CD4-positive, CD25-positive, alpha-beta regulatory T cell (primary cell): ENCODE data around the gene VAV1. TPM values are rescaled to one million over a fixed set of nuclear protein-coding genes. Genes with fewer than 3 reads are reported as not detected.
A peak's percentile ranks its signal among the peaks of the same experiment; 100 is the strongest.

Experiments used
- ATAC-seq, 2 donors: fragments of 150-1000 bp; cut with Tn5 transposase; one replicate each; pipeline ENCODE4 v1.10.0; 2021; ENCODE audit warnings: low read depth in 2 of 2, moderate number of reproducible peaks in 2 of 2, moderate library complexity in 1 of 2
- DNase-seq, 3 donors: peaks; one replicate each; pipeline versions ENCODE4 v3.0.0 to v3.0.0-alpha.2; 2012 to 2022; ENCODE audit warnings: mixed read lengths in 1 of 3
- H3K27ac ChIP-seq: one replicate; pipeline ENCODE4 v1.7.0; 2013; ENCODE audit warnings: mild to moderate bottlenecking, low read length; ENCODE audit not compliant: insufficient read depth, poor library complexity, severe bottlenecking
- H3K27me3 ChIP-seq: one replicate; pipeline ENCODE4 v1.7.0; 2013; ENCODE audit warnings: low read length; ENCODE audit not compliant: control insufficient read depth, insufficient read depth
- H3K36me3 ChIP-seq: one replicate; pipeline ENCODE4 v1.7.0; 2013; ENCODE audit warnings: mild to moderate bottlenecking, low read length, moderate library complexity; ENCODE audit not compliant: control insufficient read depth, insufficient read depth
- H3K4me1 ChIP-seq: 2 replicates; pipeline ENCODE4 v1.7.0; 2013; ENCODE audit warnings: mild to moderate bottlenecking, low read length; ENCODE audit not compliant: insufficient read depth, control insufficient read depth, poor library complexity, severe bottlenecking
- H3K4me3 ChIP-seq: one replicate; pipeline ENCODE4 v1.7.0; 2013; ENCODE audit warnings: low read depth, mild to moderate bottlenecking, low read length, moderate library complexity
- H3K9me3 ChIP-seq, 2 experiments: 1 replicate in 1 of 2; 2 replicates in 1 of 2; pipeline ENCODE4 v1.7.0; 2013; ENCODE audit warnings: low read length in 2 of 2, mild to moderate bottlenecking in 1 of 2, moderate library complexity in 1 of 2; ENCODE audit not compliant: control insufficient read depth in 2 of 2
- H3K27ac Mint-ChIP-seq, 3 donors: one replicate each; pipeline ENCODE4 v1.8.0; 2020 to 2022; ENCODE audit warnings: mild to moderate bottlenecking in 3 of 3, mixed read lengths in 3 of 3, moderate library complexity in 2 of 3
- H3K27me3 Mint-ChIP-seq: one replicate; pipeline ENCODE4 v1.8.0; 2022; ENCODE audit warnings: mild to moderate bottlenecking, mixed read lengths
- H3K36me3 Mint-ChIP-seq: one replicate; pipeline ENCODE4 v1.8.0; 2020; ENCODE audit warnings: mixed read lengths
- H3K4me1 Mint-ChIP-seq, 4 donors: one replicate each; pipeline ENCODE4 v1.8.0; 2020 to 2022; ENCODE audit warnings: mixed read lengths in 4 of 4, mild to moderate bottlenecking in 1 of 4
- H3K4me3 Mint-ChIP-seq, 4 donors: one replicate each; pipeline ENCODE4 v1.8.0; 2020 to 2022; ENCODE audit warnings: mild to moderate bottlenecking in 4 of 4, mixed read lengths in 4 of 4, moderate library complexity in 3 of 4
- H3K9me3 Mint-ChIP-seq, 7 donors: one replicate each; pipeline ENCODE4 v1.8.0; 2020 to 2022; ENCODE audit warnings: mixed read lengths in 7 of 7, mild to moderate bottlenecking in 3 of 7, moderate library complexity in 2 of 7
- polyA plus RNA-seq, 4 donors: library from polyadenylated mRNA; unstranded; fragments of 300-500 nt; fragmentation: Illumina TruSeq; gene quantifications; one replicate each; pipeline ENCODE4 v1.2.3, GENCODE V29; 2021
- total RNA-seq: library from RNA; stranded (reverse); gene quantifications from one replicate; pipeline ENCODE4 v1.2.3, GENCODE V29; 2022

Gene VAV1
- total and polyA plus RNA-seq, 5 donors from 2014 or later: 14.8 to 117 (median 22.7) TPM

DNA sequence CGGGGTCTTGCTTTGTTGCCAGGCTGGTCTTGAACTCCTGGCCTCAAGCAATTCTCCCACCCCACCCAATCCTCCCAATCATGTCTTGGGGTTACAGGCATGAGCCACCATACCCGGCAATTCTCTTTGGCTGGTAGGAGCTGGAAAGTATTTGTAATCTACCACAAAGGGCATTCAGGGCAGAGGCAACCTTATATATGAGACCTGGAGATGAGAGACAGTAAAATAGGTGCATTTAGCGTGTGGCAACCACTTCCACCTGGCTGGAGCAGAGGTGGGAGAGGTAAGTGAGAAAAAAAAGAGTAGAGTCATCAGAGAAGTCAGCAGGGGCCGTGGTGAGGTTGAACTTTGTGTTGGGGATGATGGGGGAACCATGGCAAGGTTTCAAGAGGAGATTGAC is 36.8 kb downstream of the VAV1 start:
- Histone ChIP-seq H3K4me3 (no peak overlapping the region), H3K4me1 (peaks cover 27% of the 10 kb centered on the region), H3K27me3 (no peaks in the 10 kb centered on the region), H3K9me3 (no peaks in the 10 kb centered on the region), H3K36me3 (peaks cover 16% of the 10 kb centered on the region), H3K27ac (no peak overlapping the region)
- H3K27me3 Mint-ChIP-seq: no peaks in the 10 kb centered on the region
- peaks cover 30% of the 10 kb centered on the region for H3K36me3 Mint-ChIP-seq
- H3K4me1 Mint-ChIP-seq: peaks cover 30 to 68% (median 49%) of the 10 kb centered on the region in 4 donors
- no peak for ATAC-seq
- peak overlapping the region; percentile 52 to 88 (median 70) for H3K27ac Mint-ChIP-seq
- DNase-seq: no peak
- H3K4me3 Mint-ChIP-seq: no peak overlapping the region
- peaks cover 0 to 4% (median 0%) of the 10 kb centered on the region in 7 donors for H3K9me3 Mint-ChIP-seq

DNA sequence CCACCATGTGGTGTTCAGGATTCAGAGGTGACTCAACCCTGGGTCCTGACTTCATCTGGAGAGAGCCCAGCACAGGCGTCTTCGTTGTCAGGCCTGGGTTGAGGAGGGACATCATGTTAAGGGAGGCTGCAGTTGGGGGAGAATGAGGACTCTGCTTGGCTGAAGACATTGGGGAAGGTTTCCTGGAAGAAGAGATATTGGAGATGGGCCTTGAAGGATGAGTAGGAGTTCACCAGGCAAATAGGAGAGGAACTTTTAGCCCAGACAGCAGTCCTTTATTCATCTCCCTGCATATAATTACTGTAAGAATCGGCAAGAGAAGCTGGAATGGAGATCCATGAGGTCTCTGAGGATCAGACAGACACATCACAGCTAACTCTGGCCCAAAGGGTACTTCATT is 38.9 kb downstream of the VAV1 start:
- H3K27ac ChIP-seq: no peak overlapping the region

DNA sequence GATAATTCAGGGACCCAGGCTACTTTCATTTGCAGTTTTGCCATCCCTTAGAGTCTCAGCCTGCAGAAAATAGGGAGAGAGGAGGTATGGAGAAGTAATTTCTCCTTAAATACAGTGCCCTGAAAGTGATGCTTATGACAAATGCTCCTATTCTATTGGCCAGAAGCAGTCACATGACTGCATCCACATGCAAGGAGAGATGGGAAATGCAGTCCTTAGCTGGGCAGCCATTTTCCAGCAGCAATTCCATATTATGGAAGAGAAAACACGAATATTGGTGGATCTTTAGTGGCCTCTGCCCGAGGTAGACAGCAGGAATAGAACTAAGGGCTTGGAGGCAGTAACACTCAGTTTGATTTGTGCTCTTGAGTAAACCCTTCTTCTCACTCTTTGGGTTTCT is 39.4 kb downstream of the VAV1 start:
- peaks cover 33% of the 10 kb centered on the region for H3K4me1 ChIP-seq
- peaks cover 29 to 76% (median 55%) of the 10 kb centered on the region in 4 donors for H3K4me1 Mint-ChIP-seq

More for the DNA sequence above, 38.9 kb downstream of the VAV1 start:
- DNase-seq (no peak), ATAC-seq (no peak)
- H3K36me3 ChIP-seq: peaks cover 13% of the 10 kb centered on the region
- peaks cover 35 to 78% (median 58%) of the 10 kb centered on the region in 4 donors for H3K4me1 Mint-ChIP-seq
- peak overlapping the region in 2 of 4 donors; percentile 16 to 30 for H3K4me3 Mint-ChIP-seq
- peaks cover 36% of the 10 kb centered on the region for H3K4me1 ChIP-seq
- H3K9me3 Mint-ChIP-seq: peaks cover 0 to 4% (median 0%) of the 10 kb centered on the region in 7 donors
- H3K9me3 ChIP-seq: no peaks in the 10 kb centered on the region
- H3K27me3 ChIP-seq: no peaks in the 10 kb centered on the region
- H3K27me3 Mint-ChIP-seq: no peaks in the 10 kb centered on the region
- H3K4me3 ChIP-seq: no peak overlapping the region
- H3K27ac Mint-ChIP-seq: peak overlapping the region; percentile 15 to 46 (median 25)
- peaks cover 31% of the 10 kb centered on the region for H3K36me3 Mint-ChIP-seq

DNA sequence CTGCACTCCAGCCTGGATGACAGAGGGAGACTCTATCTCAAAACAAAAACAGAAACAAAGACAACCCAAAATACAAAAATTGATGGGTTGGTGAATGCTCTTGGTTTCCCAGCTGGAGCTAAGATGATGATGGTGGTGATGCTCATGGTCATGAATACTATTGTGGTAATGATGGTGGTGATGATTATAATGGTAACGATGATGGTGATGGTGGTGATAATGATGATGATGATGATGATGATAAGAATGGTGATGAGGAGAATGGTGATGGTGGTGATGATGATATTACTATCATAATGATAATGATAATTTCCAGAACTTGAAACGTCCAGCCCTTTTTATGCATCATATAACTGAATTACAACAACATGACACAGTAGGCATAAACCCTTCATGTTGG is 40.1 kb downstream of the VAV1 start:
- H3K4me1 Mint-ChIP-seq: peaks cover 27 to 77% (median 53%) of the 10 kb centered on the region in 4 donors
- no peak overlapping the region for H3K27ac ChIP-seq
- peaks cover 0 to 4% (median 0%) of the 10 kb centered on the region in 7 donors for H3K9me3 Mint-ChIP-seq
- no peak for ATAC-seq
- peak overlapping the region in 2 of 4 donors; percentile 8 to 30 for H3K4me3 Mint-ChIP-seq
- H3K27me3 ChIP-seq: no peaks in the 10 kb centered on the region
- H3K27me3 Mint-ChIP-seq: no peaks in the 10 kb centered on the region
- H3K36me3 ChIP-seq: peaks cover 12% of the 10 kb centered on the region
- no peaks in the 10 kb centered on the region for H3K9me3 ChIP-seq
- peaks cover 33% of the 10 kb centered on the region for H3K4me1 ChIP-seq
- no peak overlapping the region for H3K4me3 ChIP-seq
- DNase-seq: no peak
- H3K36me3 Mint-ChIP-seq: peaks cover 28% of the 10 kb centered on the region
- peak overlapping the region; percentile 21 to 68 (median 25) for H3K27ac Mint-ChIP-seq

More for the DNA sequence above, 39.4 kb downstream of the VAV1 start:
- Mint-ChIP-seq H3K36me3 (peaks cover 31% of the 10 kb centered on the region), H3K27me3 (no peaks in the 10 kb centered on the region), H3K27ac (peak overlapping the region in 2 of 3 donors; percentile 25 to 68), H3K9me3 (peaks cover 0 to 4% (median 0%) of the 10 kb centered on the region in 7 donors), H3K4me3 (peak overlapping the region in 1 of 4 donors; percentile 30)
- Histone ChIP-seq H3K36me3 (peaks cover 12% of the 10 kb centered on the region), H3K4me3 (no peak overlapping the region), H3K27me3 (no peaks in the 10 kb centered on the region), H3K9me3 (no peaks in the 10 kb centered on the region), H3K27ac (no peak overlapping the region)
- DNase-seq: peak in 2 of 3 donors; percentile 18 to 38
- no peak for ATAC-seq

DNA sequence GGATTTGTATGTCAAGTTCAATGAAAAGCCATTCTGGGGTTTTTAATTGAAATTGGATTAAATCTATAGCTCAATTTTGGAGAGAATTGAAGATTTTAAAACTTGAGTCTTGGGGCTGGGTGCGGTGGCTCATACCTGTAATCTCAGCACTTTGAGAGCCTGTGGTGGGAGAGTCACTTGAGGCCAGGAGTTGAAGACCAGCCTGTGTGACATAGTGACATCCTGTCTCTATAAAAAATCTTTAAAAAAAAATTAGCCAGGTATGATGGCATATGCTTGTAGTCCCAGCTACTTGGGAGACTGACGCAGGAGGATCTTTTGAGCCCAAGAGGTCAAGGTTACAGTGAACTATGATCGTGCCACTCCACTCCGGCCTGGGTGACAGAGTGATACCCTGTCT is 41.2 kb downstream of the VAV1 start:
- Mint-ChIP-seq H3K36me3 (peaks cover 30% of the 10 kb centered on the region), H3K9me3 (peaks cover 0 to 8% (median 0%) of the 10 kb centered on the region in 7 donors), H3K27me3 (no peaks in the 10 kb centered on the region), H3K27ac (peak overlapping the region; percentile 25 to 89 (median 83)), H3K4me3 (peak overlapping the region; percentile 14 to 54 (median 37)), H3K4me1 (peaks cover 27 to 77% (median 53%) of the 10 kb centered on the region in 4 donors)
- no peak for DNase-seq
- Histone ChIP-seq H3K9me3 (no peaks in the 10 kb centered on the region), H3K36me3 (peaks cover 12% of the 10 kb centered on the region), H3K4me1 (peaks cover 33% of the 10 kb centered on the region), H3K27ac (peak overlapping the region; percentile 70), H3K27me3 (no peaks in the 10 kb centered on the region), H3K4me3 (peak overlapping the region; percentile 47)
- peak in 1 of 2 donors; percentile 52 for ATAC-seq

DNA sequence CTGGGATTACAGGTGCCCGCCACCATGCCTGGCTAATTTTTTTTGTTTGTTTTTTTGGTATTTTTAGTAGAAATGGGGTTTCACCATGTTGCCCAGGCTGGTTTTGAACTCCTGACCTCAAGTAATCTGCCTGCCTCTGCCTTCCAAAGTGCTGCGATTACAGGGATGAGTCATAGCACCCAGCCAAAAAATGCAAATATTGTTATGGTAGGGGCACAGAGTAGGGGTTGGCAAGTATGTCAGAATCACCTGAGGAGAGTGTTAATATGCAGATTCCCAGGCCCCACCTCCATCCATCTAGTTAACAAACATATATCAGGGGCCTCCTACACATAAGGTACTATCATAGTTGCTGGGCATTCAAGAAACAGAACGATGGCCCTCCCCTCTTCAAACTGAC is 44.7 kb downstream of the VAV1 start:
- H3K27me3 Mint-ChIP-seq: no peaks in the 10 kb centered on the region
- DNase-seq (no peak), ATAC-seq (no peak)
- H3K36me3 Mint-ChIP-seq: peaks cover 31% of the 10 kb centered on the region
- Histone ChIP-seq H3K4me3 (no peak overlapping the region), H3K27ac (no peak overlapping the region), H3K27me3 (no peaks in the 10 kb centered on the region), H3K36me3 (peaks cover 28% of the 10 kb centered on the region), H3K9me3 (peaks cover 0 to 5% of the 10 kb centered on the region in 2 experiments), H3K4me1 (peaks cover 25% of the 10 kb centered on the region)
- no peak overlapping the region for H3K4me3 Mint-ChIP-seq
- H3K9me3 Mint-ChIP-seq: peaks cover 0 to 9% (median 3%) of the 10 kb centered on the region in 7 donors
- H3K27ac Mint-ChIP-seq: peak overlapping the region in 2 of 3 donors; percentile 1 to 83
- H3K4me1 Mint-ChIP-seq: peaks cover 23 to 52% (median 32%) of the 10 kb centered on the region in 4 donors

DNA sequence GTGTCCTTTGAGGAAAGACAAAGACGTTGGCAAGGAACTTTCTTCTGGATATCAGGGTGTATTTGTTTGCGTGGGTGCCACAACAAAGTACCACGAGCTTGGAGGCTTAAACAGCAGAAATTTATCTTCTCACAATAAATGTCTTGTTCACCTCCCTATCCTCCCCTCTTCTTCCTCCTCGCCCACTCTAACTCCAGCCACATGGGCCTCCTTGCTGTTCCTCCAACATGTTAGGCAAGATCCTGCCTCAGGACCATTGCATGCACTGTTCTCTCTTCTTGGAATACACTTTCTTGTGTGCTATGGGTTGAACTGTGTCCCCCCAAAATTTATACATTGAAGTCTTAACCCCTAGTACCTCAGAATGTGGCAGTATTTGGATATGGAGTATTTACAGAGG is 45.7 kb downstream of the VAV1 start:
- Mint-ChIP-seq H3K36me3 (peaks cover 26% of the 10 kb centered on the region), H3K4me3 (no peak overlapping the region), H3K9me3 (peaks cover 0 to 9% (median 3%) of the 10 kb centered on the region in 7 donors), H3K27me3 (no peaks in the 10 kb centered on the region), H3K27ac (peak overlapping the region; percentile 54 to 78 (median 57)), H3K4me1 (peaks cover 22 to 41% (median 24%) of the 10 kb centered on the region in 4 donors)
- Histone ChIP-seq H3K4me3 (no peak overlapping the region), H3K36me3 (peaks cover 31% of the 10 kb centered on the region), H3K27ac (no peak overlapping the region), H3K4me1 (peaks cover 19% of the 10 kb centered on the region), H3K9me3 (peaks cover 0 to 5% of the 10 kb centered on the region in 2 experiments), H3K27me3 (no peaks in the 10 kb centered on the region)
- DNase-seq (no peak), ATAC-seq (no peak)

DNA sequence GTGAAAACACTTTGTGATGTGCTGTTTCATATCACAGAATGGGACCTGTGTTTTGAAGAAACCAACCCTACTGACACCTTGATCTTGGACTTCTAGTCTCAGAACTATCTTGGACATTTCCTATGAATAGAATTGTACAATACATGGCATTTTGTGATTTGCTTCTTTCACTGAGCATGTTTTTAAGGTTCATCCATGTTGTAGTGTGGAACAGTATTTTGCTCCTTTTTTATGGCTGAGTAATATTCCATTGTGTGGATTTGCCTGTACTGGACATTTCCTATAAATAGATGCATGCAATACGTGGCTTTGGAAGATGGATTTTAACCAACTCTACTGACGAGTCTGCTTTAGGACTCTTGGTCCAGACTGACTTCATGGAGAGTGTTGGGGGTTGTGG is 46.8 kb downstream of the VAV1 start:
- H3K4me3 Mint-ChIP-seq: no peak overlapping the region
- H3K27ac Mint-ChIP-seq: peak overlapping the region in 1 of 3 donors; percentile 11

More for the DNA sequence above, 46.8 kb downstream of the VAV1 start:
- H3K4me1 ChIP-seq: peaks cover 9% of the 10 kb centered on the region
- peaks cover 34% of the 10 kb centered on the region for H3K36me3 Mint-ChIP-seq
- H3K9me3 Mint-ChIP-seq: peaks cover 0 to 9% (median 3%) of the 10 kb centered on the region in 7 donors
- ATAC-seq: no peak
- peaks cover 41% of the 10 kb centered on the region for H3K36me3 ChIP-seq
- DNase-seq: no peak
- H3K4me3 ChIP-seq: no peak overlapping the region
- peaks cover 0 to 5% of the 10 kb centered on the region in 2 experiments for H3K9me3 ChIP-seq
- no peak overlapping the region for H3K27ac ChIP-seq
- H3K27me3 ChIP-seq: no peaks in the 10 kb centered on the region
- no peaks in the 10 kb centered on the region for H3K27me3 Mint-ChIP-seq
- peaks cover 12 to 30% (median 16%) of the 10 kb centered on the region in 4 donors for H3K4me1 Mint-ChIP-seq
